ENCODE measurements around the gene NR2F1.

The NR2F1 gene

DNA sequence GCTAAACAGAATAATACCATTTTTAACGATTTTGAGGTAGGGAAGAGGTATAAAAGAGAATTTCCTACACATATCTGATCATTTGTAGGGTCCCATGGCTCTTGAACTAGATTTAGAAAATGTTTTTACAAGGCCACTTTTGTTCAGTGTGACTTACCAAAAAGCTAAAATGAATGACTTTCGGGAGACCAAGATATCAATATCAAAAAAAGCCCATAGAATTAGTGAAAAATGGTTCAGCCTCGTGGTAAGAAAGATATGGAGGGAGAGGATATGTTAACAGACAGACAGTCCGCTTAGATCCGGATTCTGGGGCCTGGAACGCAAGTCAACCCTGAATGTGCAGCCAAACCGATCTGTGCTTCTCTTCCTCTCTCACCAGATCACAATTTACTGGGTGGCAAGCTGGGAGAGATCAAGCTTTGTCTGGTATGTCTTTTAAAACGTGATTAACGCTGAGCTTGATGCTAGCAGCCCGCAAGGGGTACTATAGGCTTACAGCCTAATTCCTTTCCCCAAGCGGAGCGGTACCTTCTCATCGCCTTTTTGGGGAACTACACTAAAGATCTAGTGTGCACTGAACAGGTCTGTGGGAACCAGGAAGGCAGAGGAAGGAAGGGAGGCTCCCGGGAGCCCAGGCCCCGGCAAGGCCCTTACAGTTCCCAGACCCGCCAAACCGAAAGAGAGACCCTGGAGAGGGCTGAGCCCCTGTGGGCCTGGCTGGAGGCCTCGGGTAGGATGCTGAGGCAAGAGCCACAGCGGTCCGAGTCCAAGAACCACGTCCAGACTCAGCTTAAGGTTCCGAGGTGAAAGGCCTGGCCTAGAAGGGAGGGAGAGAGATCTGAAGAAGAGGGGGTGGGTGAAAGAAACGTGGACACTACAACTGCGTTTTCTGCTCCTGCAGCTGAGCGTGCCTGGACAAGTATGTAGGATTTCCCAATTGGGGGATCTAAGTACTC is 4.9 kb upstream of the NR2F1 start:
- DNase-seq, result no peak

GRCh38 chr5:93578813-93579691 is 4.0 kb upstream of the NR2F1 start:
- no peak for DNase-seq

DNA sequence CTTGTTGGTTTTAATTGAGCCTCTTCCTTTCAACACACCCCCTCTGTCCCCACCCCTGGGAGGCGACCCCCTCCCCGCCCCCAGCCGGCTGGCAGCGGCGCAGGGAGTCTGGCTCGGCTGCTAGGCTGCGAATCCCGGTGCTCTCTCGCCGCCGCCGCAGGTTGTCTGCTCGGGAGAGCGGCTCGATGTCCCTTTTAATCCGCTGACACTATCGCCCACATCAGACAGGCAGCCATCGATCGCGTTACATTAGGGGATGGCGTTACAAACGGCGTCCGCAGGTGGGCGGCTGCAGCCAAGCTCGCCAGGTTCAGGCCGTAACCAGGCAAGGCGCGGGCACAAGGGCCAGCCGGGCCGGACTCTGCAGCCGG is 3.3 kb upstream of the NR2F1 start:
- DNase-seq, result no peak

GRCh38 chr5:93580063-93580926 is 2.7 kb upstream of the NR2F1 start:
- no peak for DNase-seq

GRCh38 chr5:93580927-93581445 is 2.0 kb upstream of the NR2F1 start, which contains the start of gene NR2F1-AS1:
Gene NR2F1-AS1 (minus strand): TSS chr5:93581219.
- DNase-seq, result no peak

- no peak for DNase-seq
Observed at GRCh38 chr5:93582167-93582462, 907 bp upstream of the NR2F1 start.

- no peak for DNase-seq
Observed at GRCh38 chr5:93583439-93583767, 381 bp downstream of the NR2F1 start.

DNA sequence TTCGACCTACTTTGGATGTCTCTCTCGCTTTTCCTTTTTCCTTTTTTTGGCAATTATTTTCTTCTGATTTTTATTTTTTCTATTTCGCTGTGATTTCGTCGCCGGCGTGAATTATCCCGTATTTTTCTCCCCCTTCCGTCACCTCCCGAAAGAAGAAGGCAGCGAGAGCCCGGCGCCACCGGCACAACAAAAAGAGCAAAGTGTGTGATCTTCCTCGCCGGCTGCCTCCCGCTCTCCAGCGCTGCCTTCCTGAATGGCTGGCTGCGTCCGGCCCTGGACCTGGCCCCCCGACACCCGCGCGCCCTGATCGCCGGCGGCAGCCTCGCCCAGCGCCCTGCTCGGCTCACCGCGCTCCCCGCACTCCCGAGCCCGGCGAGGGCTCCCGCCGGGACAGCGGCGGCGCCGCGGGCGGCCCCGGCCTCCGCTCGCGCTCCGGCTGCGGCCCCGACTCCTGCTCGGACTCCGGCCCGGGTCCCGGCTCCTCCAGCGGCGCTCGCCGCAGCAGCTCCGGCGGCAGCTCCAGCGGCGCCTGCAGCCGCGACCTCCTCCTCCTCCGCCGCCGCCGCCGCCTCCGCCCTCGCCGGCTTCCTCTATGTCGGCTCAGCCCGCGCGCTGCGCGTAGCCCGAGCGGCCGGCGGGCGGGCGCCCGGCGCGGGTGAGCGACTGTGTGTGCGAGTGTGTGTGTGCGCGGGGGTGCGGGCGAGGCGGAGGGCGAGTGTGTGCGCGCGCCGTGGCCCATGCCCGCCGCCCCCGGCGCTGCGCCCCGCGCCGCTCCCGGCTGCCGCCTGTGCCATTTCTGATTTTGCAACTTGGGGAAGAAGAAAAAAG is 960 bp downstream of the NR2F1 start:
- DNase-seq, result peak; percentile 70

DNA sequence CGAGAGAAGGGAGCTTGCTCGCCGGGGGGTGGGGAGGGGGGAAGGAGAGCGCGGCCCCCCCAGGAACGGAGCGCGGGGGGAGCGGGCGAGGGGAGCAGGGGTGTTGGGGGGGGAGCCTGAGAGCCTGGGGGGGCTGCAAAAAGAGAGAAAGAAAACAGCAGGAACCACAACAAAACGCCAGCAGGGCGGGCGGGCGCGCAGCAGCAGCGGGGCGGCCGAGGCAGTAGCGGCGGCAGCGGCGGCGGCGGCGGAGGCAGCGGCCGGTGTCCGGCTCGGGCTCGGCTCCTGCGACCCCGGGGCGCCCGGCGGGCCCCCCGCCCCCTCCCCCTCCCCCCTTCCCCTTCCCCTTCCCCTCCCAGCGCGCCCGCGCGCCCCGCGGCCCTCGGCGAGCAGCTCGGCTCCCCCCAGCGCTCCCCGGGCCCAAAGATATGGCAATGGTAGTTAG is 1.6 kb downstream of the NR2F1 start:
- DNase-seq, result no peak

DNA sequence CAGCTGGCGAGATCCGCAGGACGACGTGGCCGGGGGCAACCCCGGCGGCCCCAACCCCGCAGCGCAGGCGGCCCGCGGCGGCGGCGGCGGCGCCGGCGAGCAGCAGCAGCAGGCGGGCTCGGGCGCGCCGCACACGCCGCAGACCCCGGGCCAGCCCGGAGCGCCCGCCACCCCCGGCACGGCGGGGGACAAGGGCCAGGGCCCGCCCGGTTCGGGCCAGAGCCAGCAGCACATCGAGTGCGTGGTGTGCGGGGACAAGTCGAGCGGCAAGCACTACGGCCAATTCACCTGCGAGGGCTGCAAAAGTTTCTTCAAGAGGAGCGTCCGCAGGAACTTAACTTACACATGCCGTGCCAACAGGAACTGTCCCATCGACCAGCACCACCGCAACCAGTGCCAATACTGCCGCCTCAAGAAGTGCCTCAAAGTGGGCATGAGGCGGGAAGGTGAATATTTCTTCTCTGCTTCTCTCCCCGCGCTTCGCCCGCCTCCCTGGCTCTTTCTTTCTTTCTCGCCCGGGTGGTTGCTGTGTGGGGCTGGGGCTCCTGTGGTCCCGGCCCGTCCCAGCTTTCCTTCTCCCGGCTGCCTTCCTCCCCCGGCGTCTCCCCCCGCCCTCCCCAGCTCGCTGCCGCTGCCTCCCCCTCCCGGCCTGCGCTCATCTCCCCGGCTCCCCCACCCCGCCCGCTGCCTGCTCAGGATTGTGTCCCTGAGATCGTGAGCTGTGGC is 2.2 kb downstream of the NR2F1 start:
- DNase-seq, result peak; percentile 48

DNA sequence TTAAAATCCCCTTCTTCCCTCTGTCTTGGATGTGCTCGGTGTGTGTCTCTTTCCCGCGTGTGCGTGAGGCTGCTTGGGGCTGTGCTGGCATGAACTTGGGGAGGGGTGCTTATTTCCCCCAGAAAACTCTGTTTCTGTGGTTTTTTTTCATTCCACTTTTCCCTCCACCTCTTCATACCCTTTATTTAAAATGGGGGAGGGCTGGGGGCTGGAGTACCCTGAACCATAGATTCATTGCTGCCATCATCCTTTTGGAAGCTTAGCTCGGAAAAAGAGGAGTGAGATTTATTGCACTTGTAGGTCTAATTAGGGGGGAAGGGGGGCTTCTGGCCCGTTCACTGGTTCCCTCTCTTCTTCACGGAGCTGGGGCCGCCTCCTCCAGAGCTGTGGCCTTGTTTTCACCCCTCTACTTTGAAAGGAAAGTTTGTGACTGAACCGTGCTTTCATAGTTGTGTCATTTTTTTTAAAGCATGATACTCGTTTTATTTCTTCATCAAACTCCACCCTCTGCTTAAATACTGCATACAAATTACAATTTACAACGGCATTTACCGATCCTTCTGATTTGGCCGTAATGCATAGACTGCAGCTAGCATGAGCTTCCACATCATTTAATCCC is 2.9 kb downstream of the NR2F1 start:
- DNase-seq, result no peak

GRCh38 chr5:93586736-93587596 is 3.9 kb downstream of the NR2F1 start:
- DNase-seq, result no peak

- DNase-seq, result no peak
Observed at GRCh38 chr5:93587597-93588351, 4.8 kb downstream of the NR2F1 start.

- no peak for DNase-seq
Observed at GRCh38 chr5:93588352-93589151, 5.5 kb downstream of the NR2F1 start.

- no peak for DNase-seq
Observed at GRCh38 chr5:93589152-93589828, 6.3 kb downstream of the NR2F1 start.

- no peak for DNase-seq
Observed at GRCh38 chr5:93589829-93590215, 6.8 kb downstream of the NR2F1 start.

GRCh38 chr5:93590493-93590892 is 7.5 kb downstream of the NR2F1 start:
- no peak for DNase-seq

Measured in hematopoietic multipotent progenitor cell treated with erythropoietin and hydrocortisone succinate and interleukin-3 and kit ligand, for 4 days (in vitro differentiated cells).